DND-41 (cell line): ENCODE measurements around the gene GSTA4.

Source experiments
- CTCF ChIP-seq: IDR thresholded peaks from 2 replicates; pipeline ENCODE4 v1.5.1; 2012; ENCODE audit warnings: borderline replicate concordance, low read length, moderate library complexity, mild to moderate bottlenecking; ENCODE audit not compliant: poor library complexity, severe bottlenecking; ENCODE audit errors: extremely low read depth
- EZH2 ChIP-seq: IDR thresholded peaks from 3 replicates; pipeline ENCODE4 v1.6.1; 2012; ENCODE audit warnings: borderline replicate concordance, low read depth, mild to moderate bottlenecking, moderate library complexity, low read length, inconsistent platforms; ENCODE audit not compliant: severe bottlenecking

GRCh38 chr6:52964318-52964717 lies 30.8 kb downstream of the GSTA4 start:
- TF ChIP-seq CTCF: no peak
- no peak for TF ChIP-seq EZH2
